Liver (tissue), 9 donors: Measurements from ENCODE around the gene EIPR1. TPM values are rescaled to one million over a fixed set of nuclear protein-coding genes. Genes with fewer than 3 reads are reported as not detected.

Experiments
- DNase-seq: peaks from one replicate; pipeline ENCODE4 v3.0.0-alpha.2; 2017; ENCODE audit warnings: low spot score
- H3K27ac ChIP-seq, 2 donors: one replicate each; pipeline ENCODE4 v1.7.0; 2013; ENCODE audit warnings: inconsistent platforms in 2 of 2, low read length in 2 of 2, control low read depth in 1 of 2, low read depth in 1 of 2, mild to moderate bottlenecking in 1 of 2
- H3K27me3 ChIP-seq, 4 donors: one replicate each; pipeline versions ENCODE4 v1.6.1 to v1.7.0; 2013; ENCODE audit warnings: low read length in 3 of 4, inconsistent platforms in 1 of 4, mild to moderate bottlenecking in 1 of 4, moderate library complexity in 1 of 4; ENCODE audit not compliant: control insufficient read depth in 4 of 4, insufficient read depth in 4 of 4
- H3K36me3 ChIP-seq, 4 donors: one replicate each; pipeline versions ENCODE4 v1.6.1 to v1.7.0; 2013; ENCODE audit warnings: low read length in 3 of 4, mild to moderate bottlenecking in 3 of 4, low read depth in 1 of 4, moderate library complexity in 1 of 4; ENCODE audit not compliant: control insufficient read depth in 4 of 4, insufficient read depth in 3 of 4
- H3K4me1 ChIP-seq, 4 donors: one replicate each; pipeline versions ENCODE4 v1.6.1 to v1.7.0; 2013; ENCODE audit warnings: low read length in 3 of 4, mild to moderate bottlenecking in 3 of 4, moderate library complexity in 1 of 4; ENCODE audit not compliant: control insufficient read depth in 4 of 4, insufficient read depth in 4 of 4
- H3K4me3 ChIP-seq, 3 donors: one replicate each; pipeline versions ENCODE4 v1.6.1 to v1.7.0; 2013; ENCODE audit warnings: low read length in 3 of 3, control low read depth in 1 of 3, low read depth in 1 of 3, mild to moderate bottlenecking in 1 of 3
- H3K9ac ChIP-seq, 2 donors: one replicate each; pipeline ENCODE4 v1.7.0; 2013; ENCODE audit warnings: low read length in 2 of 2, mild to moderate bottlenecking in 2 of 2, moderate library complexity in 2 of 2, control low read depth in 1 of 2, low read depth in 1 of 2
- H3K9me3 ChIP-seq, 4 donors: one replicate each; pipeline versions ENCODE4 v1.6.1 to v1.7.0; 2013; ENCODE audit warnings: low read length in 3 of 4; ENCODE audit not compliant: control insufficient read depth in 4 of 4
- ATF3 ChIP-seq: IDR thresholded peaks from 2 replicates; pipeline ENCODE4 v1.6.1; 2016; ENCODE audit warnings: antibody characterized with exemption
- CTCF ChIP-seq: fragments of 150-350 bp; IDR thresholded peaks from 2 replicates; pipeline ENCODE4 v1.5.1; 2017; ENCODE audit warnings: improper control_type of control experiment, low read depth, low read length; ENCODE audit not compliant: missing input control
- EGR1 ChIP-seq, 2 donors: IDR thresholded peaks; 2 replicates each; pipeline ENCODE4 v1.6.1; 2016 to 2018; ENCODE audit warnings: antibody characterized with exemption in 2 of 2, low read depth in 2 of 2
- FOXA1 ChIP-seq: IDR thresholded peaks from 2 replicates; pipeline ENCODE4 v1.6.1; 2016; ENCODE audit warnings: antibody characterized with exemption
- HNF4A ChIP-seq, 2 donors: conservative IDR thresholded peaks; 2 replicates each; pipeline ENCODE4 v1.6.1; 2016; ENCODE audit warnings: antibody characterized with exemption in 2 of 2, mild to moderate bottlenecking in 2 of 2
- JUND ChIP-seq, 2 donors: IDR thresholded peaks; 2 replicates each; pipeline ENCODE4 v1.6.1; 2016; ENCODE audit warnings: antibody characterized with exemption in 2 of 2
- MAX ChIP-seq: IDR thresholded peaks from 2 replicates; pipeline ENCODE4 v1.6.1; 2016; ENCODE audit warnings: antibody characterized with exemption
- NR2F2 ChIP-seq: IDR thresholded peaks from 2 replicates; pipeline ENCODE4 v1.6.1; 2016; ENCODE audit warnings: antibody characterized with exemption
- RXRA ChIP-seq, 2 donors: IDR thresholded peaks; 2 replicates each; pipeline ENCODE4 v1.6.1; 2017 to 2018; ENCODE audit warnings: antibody characterized with exemption in 2 of 2, mild to moderate bottlenecking in 1 of 2
- SP1 ChIP-seq: IDR thresholded peaks from 2 replicates; pipeline ENCODE4 v1.6.1; 2018; ENCODE audit warnings: antibody characterized with exemption, mild to moderate bottlenecking
- TAF1 ChIP-seq: conservative IDR thresholded peaks from 2 replicates; pipeline ENCODE4 v1.6.1; 2016; ENCODE audit warnings: antibody characterized with exemption, mild to moderate bottlenecking
- YY1 ChIP-seq: IDR thresholded peaks from 2 replicates; pipeline ENCODE4 v1.6.1; 2016; ENCODE audit warnings: antibody characterized with exemption, mild to moderate bottlenecking
- ZBTB33 ChIP-seq: IDR thresholded peaks from 2 replicates; pipeline ENCODE4 v1.6.1; 2016; ENCODE audit warnings: antibody characterized with exemption
- WGBS: extraction: QIAGEN DNeasy Blood & Tissue Kit; methylation state at CpG from one replicate; pipeline ENCODE4 v1.1.7; 2013; 5-methylcytosine and 5-hydroxymethylcytosine counted together
- polyA plus RNA-seq, 2 donors: library from polyadenylated mRNA; stranded (reverse) in 1 of 2; unstranded in 1 of 2; fragments of 200-250 nt in 1 of 2; fragments of >200 nt in 1 of 2; fragmentation: Nextera tagmentation in 1 of 2; extraction: Ambion mirVana in 1 of 2; gene quantifications; one replicate each; pipeline versions ENCODE4 v1.2.1 to v1.2.3, GENCODE V29; 2013 to 2015
- total RNA-seq, 2 donors: library from RNA; depleted of rRNA; stranded (reverse); fragments of >200 nt; gene quantifications; one replicate each; pipeline ENCODE4 v1.2.3, GENCODE V29; 2014
- donor health status: healthy.
- donor health status: healthy.
- donor health status: healthy.
- donor health status: healthy.
- donor health status: healthy.

The EIPR1 gene
- total and polyA plus RNA-seq, 4 donors: 7.6 to 12.1 (median 11.4) TPM

- H3K4me1 ChIP-seq: no peaks in the 10 kb centered on the region
- H3K9me3 ChIP-seq: no peaks in the 10 kb centered on the region
- 99% methylated on average over 8 of the region's 8 CpGs for WGBS
- no peak overlapping the region for H3K27ac ChIP-seq
- H3K9ac ChIP-seq: no peak overlapping the region
- no peak overlapping the region for H3K4me3 ChIP-seq
- H3K36me3 ChIP-seq: peaks cover 0 to 4% (median 2%) of the 10 kb centered on the region in 4 donors
- DNase-seq: no peak
- H3K27me3 ChIP-seq: no peaks in the 10 kb centered on the region
- TF ChIP-seq FOXA1 (no peak), NR2F2 (no peak), YY1 (no peak), TAF1 (no peak), SP1 (no peak), ATF3 (no peak)
Measured at GRCh38 chr2:3341336-3341735, 36.3 kb downstream of the EIPR1 start.

- H3K4me1 ChIP-seq: no peaks in the 10 kb centered on the region
- no peak overlapping the region for H3K9ac ChIP-seq
- no peak overlapping the region for H3K4me3 ChIP-seq
- peaks cover 0 to 4% (median 3%) of the 10 kb centered on the region in 4 donors for H3K36me3 ChIP-seq
- H3K9me3 ChIP-seq: no peaks in the 10 kb centered on the region
- no peak overlapping the region for H3K27ac ChIP-seq
- H3K27me3 ChIP-seq: no peaks in the 10 kb centered on the region
- no peak for DNase-seq
- 97% methylated on average over 10 of the region's 10 CpGs for WGBS
- no peak for TF ChIP-seq NR2F2
- no peak for TF ChIP-seq HNF4A (conservative IDR thresholded peaks at IDR 0.05)
Measured at GRCh38 chr2:3340144-3340543, 37.5 kb downstream of the EIPR1 start.

- TF ChIP-seq EGR1 (IDR thresholded peaks at IDR 0.05; ENCODE audit: low read depth in 2 of 2): no peak
- no peak for TF ChIP-seq NR2F2
- no peak for TF ChIP-seq MAX
- no peak for TF ChIP-seq TAF1
- no peak for TF ChIP-seq CTCF
- TF ChIP-seq ZBTB33: no peak
- TF ChIP-seq RXRA (IDR thresholded peaks at IDR 0.05): no peak
- no peak for TF ChIP-seq HNF4A (conservative IDR thresholded peaks at IDR 0.05)
- no peak for TF ChIP-seq JUND (IDR thresholded peaks at IDR 0.05)
- no peak for TF ChIP-seq SP1
- Histone ChIP-seq H3K36me3 (peaks cover 0 to 12% (median 7%) of the 10 kb centered on the region in 4 donors), H3K9ac (no peak overlapping the region), H3K27me3 (no peaks in the 10 kb centered on the region), H3K4me1 (no peaks in the 10 kb centered on the region), H3K9me3 (no peaks in the 10 kb centered on the region), H3K27ac (no peak overlapping the region), H3K4me3 (no peak overlapping the region)
- WGBS: 94% methylated on average over 10 of the region's 10 CpGs
- DNase-seq: no peak
Measured at GRCh38 chr2:3338340-3338739, 39.3 kb downstream of the EIPR1 start.
